Left lung (tissue), 10 donors: ENCODE measurements around the gene MAFG. TPM values are rescaled to one million over a fixed set of nuclear protein-coding genes. Genes with fewer than 3 reads are reported as not detected.
A peak's percentile ranks its signal among the peaks of the same experiment; 100 is the strongest.

Experiments
- ATAC-seq: fragments of 200-7000 bp; cut with Tn5 transposase; one replicate; pipeline ENCODE4 v1.9.1; 2020; ENCODE audit warnings: moderate library complexity
- DNase-seq, 4 donors: peaks; one replicate each; pipeline ENCODE4 v3.0.0-alpha.2; 2013 to 2020
- H3K27ac ChIP-seq, 2 donors: fragments of 200-600 bp; sonication (generic) in 1 of 2; one replicate each; pipeline versions ENCODE4 v1.5.0 to v1.8.0; 2020 to 2021
- H3K27me3 ChIP-seq, 2 donors: fragments of 200-600 bp; sonication (generic) in 1 of 2; one replicate each; pipeline versions ENCODE4 v1.5.0 to v1.8.0; 2020 to 2021
- H3K36me3 ChIP-seq, 2 donors: fragments of 200-600 bp; sonication (generic) in 1 of 2; one replicate each; pipeline versions ENCODE4 v1.5.0 to v1.8.0; 2020 to 2021
- H3K4me1 ChIP-seq, 2 donors: fragments of 200-600 bp; one replicate each; pipeline ENCODE4 v1.8.0; 2021
- H3K4me3 ChIP-seq, 2 donors: fragments of 200-600 bp; sonication (generic) in 1 of 2; one replicate each; pipeline versions ENCODE4 v1.5.0 to v1.8.0; 2020 to 2021; ENCODE audit warnings: mild to moderate bottlenecking in 1 of 2
- H3K9me3 ChIP-seq, 2 donors: fragments of 200-600 bp; sonication (generic) in 1 of 2; one replicate each; pipeline versions ENCODE4 v1.5.0 to v1.8.0; 2020 to 2021
- CTCF ChIP-seq, 2 donors: fragments of 200-600 bp; sonication (generic) in 1 of 2; IDR thresholded peaks; one replicate each; pipeline versions ENCODE4 v1.5.0 to v1.8.0; 2021; ENCODE audit warnings: antibody characterized with exemption in 2 of 2
- intact Hi-C, 2 donors: fragments of 100-400 bp; cut with DNase I; formaldehyde crosslinking; loops; one replicate each; pipeline versions ENCODE4 v1.11.2 to v1.14.2; 2022
- polyA plus RNA-seq, 6 donors: library from polyadenylated mRNA; unstranded; fragments of 120-200 nt; gene quantifications; one replicate each; pipeline ENCODE4 v1.2.1, GENCODE V29; 2013; ENCODE audit not compliant: insufficient read length in 6 of 6
- total RNA-seq, 2 donors: library from RNA; stranded (reverse); fragmentation: NEBNext Ultra II Directional; extraction: Animal tissue kit (Norgen Biotek cat#: 25700); gene quantifications; one replicate each; pipeline ENCODE4 v1.2.1, GENCODE V29; 2021
- donor health status: DM: no; HTN: yes; CAD: no.
- donor health status: DM: no; HTN: no; CAD: no.

MAFG gene
- total and polyA plus RNA-seq, 8 donors = 8.1 to 39.8 (median 11.5) TPM

- intact Hi-C loops = no loop called here
- Histone ChIP-seq H3K4me1 (peaks cover 15 to 35% of the 10 kb centered on the region in 2 donors), H3K36me3 (peaks cover 0 to 65% of the 10 kb centered on the region in 2 donors), H3K9me3 (no peaks in the 10 kb centered on the region), H3K27me3 (no peaks in the 10 kb centered on the region), H3K27ac (no peak overlapping the region), H3K4me3 (no peak overlapping the region)
- DNase-seq = no peak
- ATAC-seq = no peak
- TF ChIP-seq CTCF (IDR thresholded peaks at IDR 0.05) = no peak
Measured at GRCh38 chr17:81888988-81889595, 38.4 kb downstream of the MAFG start.

- Histone ChIP-seq H3K27ac (no peak overlapping the region), H3K27me3 (no peaks in the 10 kb centered on the region), H3K4me1 (peaks cover 15 to 28% of the 10 kb centered on the region in 2 donors), H3K36me3 (peaks cover 0 to 67% of the 10 kb centered on the region in 2 donors), H3K9me3 (no peaks in the 10 kb centered on the region), H3K4me3 (no peak overlapping the region)
- intact Hi-C loops = no loop called here
- no peak for TF ChIP-seq CTCF (IDR thresholded peaks at IDR 0.05)
- DNase-seq = peak in 1 of 4 donors; percentile 69
- no peak for ATAC-seq
Measured at GRCh38 chr17:81888105-81888987, 39.2 kb downstream of the MAFG start.

- intact Hi-C loops = no loop called here
- H3K27me3 ChIP-seq = no peaks in the 10 kb centered on the region
- no peaks in the 10 kb centered on the region for H3K9me3 ChIP-seq
- H3K27ac ChIP-seq = no peak overlapping the region
- peaks cover 10 to 16% of the 10 kb centered on the region in 2 donors for H3K4me1 ChIP-seq
- ATAC-seq = no peak
- DNase-seq = no peak
- H3K4me3 ChIP-seq = no peak overlapping the region
- no peak for TF ChIP-seq CTCF (IDR thresholded peaks at IDR 0.05)
- peaks cover 0 to 83% of the 10 kb centered on the region in 2 donors for H3K36me3 ChIP-seq
Measured at GRCh38 chr17:81885869-81886548, 41.5 kb downstream of the MAFG start.

- peaks cover 0 to 88% of the 10 kb centered on the region in 2 donors for H3K36me3 ChIP-seq
- no peak overlapping the region for H3K4me3 ChIP-seq
- no peak for ATAC-seq
- intact Hi-C loops = no loop called here
- H3K4me1 ChIP-seq = peaks cover 8 to 14% of the 10 kb centered on the region in 2 donors
- no peaks in the 10 kb centered on the region for H3K9me3 ChIP-seq
- no peak for TF ChIP-seq CTCF (IDR thresholded peaks at IDR 0.05)
- H3K27me3 ChIP-seq = no peaks in the 10 kb centered on the region
- H3K27ac ChIP-seq = no peak overlapping the region
- no peak for DNase-seq
Measured at GRCh38 chr17:81885454-81885853, 42.1 kb downstream of the MAFG start.

GRCh38 chr17:81884968-81885367, 42.6 kb downstream of the MAFG start:
- Histone ChIP-seq H3K36me3 (peaks cover 0 to 93% of the 10 kb centered on the region in 2 donors), H3K9me3 (no peaks in the 10 kb centered on the region), H3K27me3 (no peaks in the 10 kb centered on the region), H3K4me1 (peaks cover 3 to 9% of the 10 kb centered on the region in 2 donors), H3K27ac (no peak overlapping the region), H3K4me3 (no peak overlapping the region)
- ATAC-seq (no peak), DNase-seq (no peak)
- intact Hi-C loops = no loop called here
- no peak for TF ChIP-seq CTCF (IDR thresholded peaks at IDR 0.05)
